Left lung (tissue), 10 donors: Measurements from ENCODE around the gene FBXW8. TPM values are rescaled to one million over a fixed set of nuclear protein-coding genes. Genes with fewer than 3 reads are reported as not detected.

Experiments used
- ATAC-seq: fragments of 200-7000 bp; cut with Tn5 transposase; one replicate; pipeline ENCODE4 v1.9.1; 2020; ENCODE audit warnings: moderate library complexity
- DNase-seq, 4 donors: peaks; one replicate each; pipeline ENCODE4 v3.0.0-alpha.2; 2013 to 2020
- H3K27ac ChIP-seq, 2 donors: fragments of 200-600 bp; sonication (generic) in 1 of 2; one replicate each; pipeline versions ENCODE4 v1.5.0 to v1.8.0; 2020 to 2021
- H3K27me3 ChIP-seq, 2 donors: fragments of 200-600 bp; sonication (generic) in 1 of 2; one replicate each; pipeline versions ENCODE4 v1.5.0 to v1.8.0; 2020 to 2021
- H3K36me3 ChIP-seq, 2 donors: fragments of 200-600 bp; sonication (generic) in 1 of 2; one replicate each; pipeline versions ENCODE4 v1.5.0 to v1.8.0; 2020 to 2021
- H3K4me1 ChIP-seq, 2 donors: fragments of 200-600 bp; one replicate each; pipeline ENCODE4 v1.8.0; 2021
- H3K4me3 ChIP-seq, 2 donors: fragments of 200-600 bp; sonication (generic) in 1 of 2; one replicate each; pipeline versions ENCODE4 v1.5.0 to v1.8.0; 2020 to 2021; ENCODE audit warnings: mild to moderate bottlenecking in 1 of 2
- H3K9me3 ChIP-seq, 2 donors: fragments of 200-600 bp; sonication (generic) in 1 of 2; one replicate each; pipeline versions ENCODE4 v1.5.0 to v1.8.0; 2020 to 2021
- intact Hi-C, 2 donors: fragments of 100-400 bp; cut with DNase I; formaldehyde crosslinking; loops; one replicate each; pipeline versions ENCODE4 v1.11.2 to v1.14.2; 2022
- polyA plus RNA-seq, 6 donors: library from polyadenylated mRNA; unstranded; fragments of 120-200 nt; gene quantifications; one replicate each; pipeline ENCODE4 v1.2.1, GENCODE V29; 2013; ENCODE audit not compliant: insufficient read length in 6 of 6
- total RNA-seq, 2 donors: library from RNA; stranded (reverse); fragmentation: NEBNext Ultra II Directional; extraction: Animal tissue kit (Norgen Biotek cat#: 25700); gene quantifications; one replicate each; pipeline ENCODE4 v1.2.1, GENCODE V29; 2021
- TF ChIP-seq, protein P1 (sequence below), 2 donors: fragments of 200-600 bp; sonication (generic) in 1 of 2; IDR thresholded peaks; one replicate each; pipeline versions ENCODE4 v1.5.0 to v1.8.0; 2021; ENCODE audit warnings: antibody characterized with exemption in 2 of 2
- donor health status: DM: no; HTN: yes; CAD: no.
- donor health status: DM: no; HTN: no; CAD: no.

The FBXW8 gene
- total and polyA plus RNA-seq, 8 donors: 16.0 to 28.4 (median 24.6) TPM

DNA sequence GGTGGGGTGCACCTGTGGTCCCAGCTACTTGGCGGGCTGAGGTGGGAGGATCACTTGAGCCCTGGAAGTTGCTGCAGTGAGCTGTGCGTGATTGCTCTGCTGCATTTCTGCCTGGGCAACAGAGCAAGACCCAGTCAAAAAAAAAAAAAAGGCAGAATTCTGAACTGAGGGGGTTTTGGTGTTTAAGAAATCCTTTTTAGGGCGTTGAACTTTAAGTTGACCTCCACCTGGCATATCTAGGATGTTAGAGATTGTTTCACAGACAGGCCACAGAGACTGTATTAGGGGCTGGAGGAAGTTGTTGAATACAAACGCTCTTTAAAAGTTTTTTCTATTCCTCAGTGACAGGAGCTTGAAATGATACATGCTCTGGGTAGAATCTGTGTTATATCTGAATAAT, 60.5 kb downstream of the FBXW8 start:
- H3K9me3 ChIP-seq: no peaks in the 10 kb centered on the region
- ATAC-seq: no peak
- no peak for DNase-seq

GRCh38 chr12:116975779-116976393, 65.1 kb downstream of the FBXW8 start:
- intact Hi-C loops: no loop called here
- Histone ChIP-seq H3K4me3 (no peak overlapping the region), H3K4me1 (no peaks in the 10 kb centered on the region), H3K27ac (no peak overlapping the region), H3K36me3 (peaks cover 0 to 12% of the 10 kb centered on the region in 2 donors), H3K27me3 (no peaks in the 10 kb centered on the region), H3K9me3 (no peaks in the 10 kb centered on the region)
- ATAC-seq: no peak
- TF ChIP-seq, protein P1, sequence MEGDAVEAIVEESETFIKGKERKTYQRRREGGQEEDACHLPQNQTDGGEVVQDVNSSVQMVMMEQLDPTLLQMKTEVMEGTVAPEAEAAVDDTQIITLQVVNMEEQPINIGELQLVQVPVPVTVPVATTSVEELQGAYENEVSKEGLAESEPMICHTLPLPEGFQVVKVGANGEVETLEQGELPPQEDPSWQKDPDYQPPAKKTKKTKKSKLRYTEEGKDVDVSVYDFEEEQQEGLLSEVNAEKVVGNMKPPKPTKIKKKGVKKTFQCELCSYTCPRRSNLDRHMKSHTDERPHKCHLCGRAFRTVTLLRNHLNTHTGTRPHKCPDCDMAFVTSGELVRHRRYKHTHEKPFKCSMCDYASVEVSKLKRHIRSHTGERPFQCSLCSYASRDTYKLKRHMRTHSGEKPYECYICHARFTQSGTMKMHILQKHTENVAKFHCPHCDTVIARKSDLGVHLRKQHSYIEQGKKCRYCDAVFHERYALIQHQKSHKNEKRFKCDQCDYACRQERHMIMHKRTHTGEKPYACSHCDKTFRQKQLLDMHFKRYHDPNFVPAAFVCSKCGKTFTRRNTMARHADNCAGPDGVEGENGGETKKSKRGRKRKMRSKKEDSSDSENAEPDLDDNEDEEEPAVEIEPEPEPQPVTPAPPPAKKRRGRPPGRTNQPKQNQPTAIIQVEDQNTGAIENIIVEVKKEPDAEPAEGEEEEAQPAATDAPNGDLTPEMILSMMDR (IDR thresholded peaks at IDR 0.05): no peak
- DNase-seq: no peak

More for the DNA sequence above, 60.5 kb downstream of the FBXW8 start:
- Histone ChIP-seq H3K4me1 (no peaks in the 10 kb centered on the region), H3K36me3 (peaks cover 0 to 21% of the 10 kb centered on the region in 2 donors), H3K4me3 (no peak overlapping the region), H3K27ac (no peak overlapping the region), H3K27me3 (no peaks in the 10 kb centered on the region)
- intact Hi-C loops: no loop called here
- TF ChIP-seq, protein P1 (IDR thresholded peaks at IDR 0.05): no peak

- no peak for ATAC-seq
Measured at GRCh38 chr12:116977465-116978380, 67.0 kb downstream of the FBXW8 start.

DNA sequence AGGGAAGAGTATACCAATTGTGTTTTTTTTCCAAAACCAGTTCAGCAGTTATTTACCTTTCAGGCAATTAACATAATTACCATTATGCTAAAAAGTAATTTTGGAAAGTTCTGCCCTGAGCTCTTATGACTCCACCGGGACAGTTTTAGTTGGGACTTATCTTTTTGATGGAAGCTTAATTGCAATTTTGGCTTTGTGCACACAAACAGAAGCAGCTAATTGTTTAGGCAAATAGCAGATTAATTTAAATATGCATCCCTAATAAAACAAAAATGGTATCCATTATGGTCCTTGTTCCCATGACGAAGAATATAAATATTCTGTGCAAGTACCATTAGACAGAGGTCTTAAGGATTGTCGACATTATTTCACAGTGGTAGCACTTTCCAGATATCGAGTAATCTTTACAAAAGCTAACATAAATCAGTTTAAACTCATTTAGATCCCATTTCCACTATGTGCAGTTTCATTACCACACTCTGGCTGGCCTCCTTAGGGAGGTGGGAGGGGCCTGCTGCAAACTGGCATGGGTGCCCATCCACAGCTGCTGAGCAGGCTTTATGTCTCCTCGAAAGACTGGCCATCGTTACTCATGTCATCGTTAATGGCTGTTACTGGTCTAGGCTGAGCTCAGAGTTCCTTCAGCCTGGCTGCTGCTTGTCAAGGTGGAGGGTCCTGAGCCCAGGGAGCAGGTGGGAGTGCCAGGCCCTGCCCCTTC, 68.2 kb downstream of the FBXW8 start:
- no peak for DNase-seq
- Histone ChIP-seq H3K36me3 (peaks cover 0 to 3% of the 10 kb centered on the region in 2 donors), H3K27ac (no peak overlapping the region), H3K9me3 (no peaks in the 10 kb centered on the region), H3K4me3 (no peak overlapping the region), H3K4me1 (no peaks in the 10 kb centered on the region), H3K27me3 (no peaks in the 10 kb centered on the region)
- intact Hi-C loops: no loop called here
- no peak for ATAC-seq
- TF ChIP-seq, protein P1 (IDR thresholded peaks at IDR 0.05): no peak

More at GRCh38 chr12:116977465-116978380, 67.0 kb downstream of the FBXW8 start:
- Histone ChIP-seq H3K27ac (no peak overlapping the region), H3K27me3 (no peaks in the 10 kb centered on the region), H3K4me1 (no peaks in the 10 kb centered on the region), H3K36me3 (peaks cover 0 to 12% of the 10 kb centered on the region in 2 donors), H3K9me3 (no peaks in the 10 kb centered on the region), H3K4me3 (no peak overlapping the region)
- intact Hi-C loops: no loop called here
- TF ChIP-seq, protein P1 (IDR thresholded peaks at IDR 0.05): no peak
- no peak for DNase-seq
